K562 (cell line): ENCODE results near the gene SLC35D2. TPM values are rescaled to one million over a fixed set of nuclear protein-coding genes. Genes with fewer than 3 reads are reported as not detected.

Source experiments
- ATAC-seq: fragments of 200-7000 bp; cut with Tn5 transposase; 3 replicates; pipeline ENCODE4 v1.9.1; 2020; ENCODE audit warnings: moderate library complexity
- BruUV-seq: library from RNA; stranded (reverse); fragments of 400-500 nt; replicated peaks from 2 replicates; lab custom pipeline; 2021; lab: Mats Ljungman, UMichigan
- CTCF ChIA-PET: fragments of 300-600 bp; formaldehyde crosslinking; extraction: SDS; loops from one replicate; lab custom pipeline; 2021; ENCODE audit warnings: low intra/inter-chr PET ratio; lab: Yijun Ruan, JAX
- POLR2A ChIA-PET: fragments of 300-600, 350-650 bp; sonication (Branson Sonifier 250); formaldehyde crosslinking; extraction: SDS; loops from one replicate; lab custom pipeline; 2021; ENCODE audit warnings: antibody characterized with exemption, inconsistent platforms; lab: Yijun Ruan, JAX
- DNase-seq, 4 experiments: peaks; one replicate each; pipeline versions ENCODE4 v3.0.0 to v3.0.0-alpha.2; 2011 to 2018; ENCODE audit warnings: low spot score in 3 of 4, mixed read lengths in 3 of 4; ENCODE audit errors: extremely low read depth in 1 of 4
- FAIRE-seq: peaks from 2 replicates; lab custom pipeline; 2011; peaks lifted over from hg19 to GRCh38; lab: Jason Lieb, UNC
- H2AFZ ChIP-seq: 2 replicates; pipeline ENCODE4 v1.6.0; 2011; ENCODE audit warnings: low read depth, low read length, control low read depth, inconsistent platforms
- H3K27ac ChIP-seq: fragments of 200-600 bp; 3 replicates; pipeline ENCODE4 v1.8.0; 2011; ENCODE audit warnings: low read depth, mild to moderate bottlenecking, control low read depth, inconsistent platforms, low read length, moderate library complexity, mixed read lengths; ENCODE audit errors: extremely low read depth
- H3K27me3 ChIP-seq, 2 experiments: fragments of 300-600 bp in 1 of 2; 2 replicates in 1 of 2; 3 replicates in 1 of 2; pipeline versions ENCODE4 v1.6.0 to v1.8.0; 2011; ENCODE audit warnings: inconsistent platforms in 2 of 2, low read length in 2 of 2, mild to moderate bottlenecking in 1 of 2, mixed read lengths in 1 of 2, moderate library complexity in 1 of 2; ENCODE audit not compliant: control insufficient read depth in 2 of 2, insufficient read depth in 2 of 2
- H3K36me3 ChIP-seq: fragments of 300-600 bp; 3 replicates; pipeline ENCODE4 v1.8.0; 2011; ENCODE audit warnings: mild to moderate bottlenecking, low read length, inconsistent platforms; ENCODE audit not compliant: control insufficient read depth, insufficient read depth
- H3K4me1 ChIP-seq, 2 experiments: fragments of 200-600 bp in 1 of 2; replicated peaks in 1 of 2; 2 replicates in 1 of 2; 3 replicates in 1 of 2; pipeline versions ENCODE4 v1.5.1 to v1.8.0; 2011; ENCODE audit warnings: inconsistent platforms in 2 of 2, low read length in 2 of 2, mild to moderate bottlenecking in 1 of 2, mixed read lengths in 1 of 2, moderate library complexity in 1 of 2; ENCODE audit not compliant: control insufficient read depth in 2 of 2, insufficient read depth in 2 of 2
- H3K4me2 ChIP-seq: 2 replicates; pipeline ENCODE4 v1.6.1; 2011; ENCODE audit warnings: low read length, control low read depth, inconsistent platforms, mixed read lengths; ENCODE audit not compliant: insufficient read depth
- H3K4me3 ChIP-seq: fragments of 200-600 bp; sonication (generic), shearing (Covaris generic); 2 replicates; pipeline ENCODE4 v1.5.1; 2016; ENCODE audit warnings: control low read depth, inconsistent platforms
- H3K79me2 ChIP-seq: fragments of 200-600 bp; 3 replicates; pipeline ENCODE4 v1.8.0; 2011; ENCODE audit warnings: low read length, inconsistent platforms; ENCODE audit not compliant: control insufficient read depth, insufficient read depth
- H3K9ac ChIP-seq, 2 experiments: 2 replicates each; pipeline versions ENCODE4 v1.6.0 to v1.6.1; 2011; ENCODE audit warnings: low read depth in 2 of 2, low read length in 2 of 2, control low read depth in 1 of 2, inconsistent platforms in 1 of 2, mild to moderate bottlenecking in 1 of 2, mixed read lengths in 1 of 2; ENCODE audit not compliant: insufficient read depth in 1 of 2
- H3K9me1 ChIP-seq: one replicate; pipeline ENCODE4 v1.6.0; 2011; ENCODE audit warnings: inconsistent platforms, mild to moderate bottlenecking, low read length, moderate library complexity; ENCODE audit not compliant: control insufficient read depth, insufficient read depth
- H3K9me3 ChIP-seq: replicated peaks from 2 replicates; pipeline ENCODE4 v1.5.1; 2011; ENCODE audit warnings: low read depth, low read length, inconsistent platforms; ENCODE audit not compliant: control insufficient read depth, insufficient read depth
- H4K20me1 ChIP-seq: replicated peaks from 2 replicates; pipeline ENCODE4 v1.6.1; 2011; ENCODE audit warnings: low read length, inconsistent platforms, mixed read lengths; ENCODE audit not compliant: control insufficient read depth, insufficient read depth
- ATF6 ChIP-seq: sonication (generic); formaldehyde crosslinking; IDR thresholded peaks from 2 replicates; pipeline ENCODE4 v1.4.0; 2020; ENCODE audit warnings: mild to moderate bottlenecking, missing genetic modification reagents
- CTCFL ChIP-seq: IDR thresholded peaks from 2 replicates; pipeline ENCODE4 v1.6.1; 2011; ENCODE audit warnings: borderline replicate concordance, low read depth, mild to moderate bottlenecking, moderate library complexity, low read length; ENCODE audit not compliant: insufficient read depth, poor library complexity, severe bottlenecking
- ESRRA ChIP-seq: fragments of 450-650 bp; IDR thresholded peaks from 2 replicates; pipeline ENCODE4 v1.6.1; 2014; ENCODE audit warnings: low read depth, mild to moderate bottlenecking, moderate library complexity, borderline replicate concordance
- PCBP2 ChIP-seq: fragments of 200-400 bp; formaldehyde crosslinking; IDR thresholded peaks from 2 replicates; pipeline ENCODE4 v1.6.1; 2018; ENCODE audit warnings: low read length, low read depth, mild to moderate bottlenecking, moderate library complexity; ENCODE audit not compliant: poor library complexity, severe bottlenecking
- SRF ChIP-seq, 2 experiments: fragments of 250-450, 450-650 bp in 1 of 2; sonication (Bioruptor Pico) in 1 of 2; sonication (generic) in 1 of 2; formaldehyde crosslinking; IDR thresholded peaks; 2 replicates each; pipeline versions ENCODE4 v1.5.0 to v1.5.1; 2020 to 2022; ENCODE audit warnings: mild to moderate bottlenecking in 1 of 2, missing genetic modification reagents in 1 of 2
- ZNF584 ChIP-seq: fragments of 200-800 bp; sonication (Bioruptor generic); IDR thresholded peaks from 2 replicates; pipeline ENCODE4 v1.6.1; 2016; ENCODE audit warnings: low read depth, mild to moderate bottlenecking, missing genetic modification characterization, missing compliant biosample characterization
- ZNF668 ChIP-seq: fragments of 250-450 bp; sonication (Bioruptor Pico); IDR thresholded peaks from 2 replicates; pipeline ENCODE4 v1.8.0; 2022; ENCODE audit warnings: mild to moderate bottlenecking, inconsistent platforms
- WGBS: fragments of 100-300 bp; shearing (Covaris generic); methylation state at CpG from one replicate; pipeline ENCODE4 v1.1.6; 2016; ENCODE audit warnings: low coverage, mixed read lengths; ENCODE audit not compliant: insufficient coverage; ENCODE audit errors: missing lambda C conversion rate; 5-methylcytosine and 5-hydroxymethylcytosine counted together
- in situ Hi-C: fragments of 300-500 bp; cut with MboI; formaldehyde crosslinking; loops from 4 replicates; pipeline ENCODE4 v1.15.0; 2018; ENCODE audit warnings: inconsistent platforms, mixed read lengths
- intact Hi-C: fragments of 100-400 bp; cut with micrococcal nuclease; formaldehyde crosslinking; loops from 2 replicates; pipeline ENCODE4 v1.14.2; 2022
- polyA plus RNA-seq, 8 experiments: library from polyadenylated mRNA; depleted of rRNA in 4 of 8; stranded (reverse) in 5 of 8; unstranded in 3 of 8; fragments of >200 nt; fragmentation: Nextera tagmentation in 2 of 8; fragmentation: Illumina TruSeq in 1 of 8; extraction: Ambion mirVana in 2 of 8; extraction: Trizol in 1 of 8; gene quantifications; 2 replicates each; pipeline versions ENCODE4 v1.2.1 to v1.2.3, GENCODE V29; 2011 to 2014; ENCODE audit warnings: inconsistent platforms in 1 of 8, missing spikeins in 1 of 8
- total RNA-seq, 7 experiments: library from RNA; depleted of rRNA in 6 of 7; stranded (reverse); fragments of >200 nt in 6 of 7; fragmentation: Illumina TruSeq in 2 of 7; extraction: Trizol in 2 of 7; gene quantifications; 2 replicates each; pipeline versions ENCODE4 v1.2.1 to v1.2.3, GENCODE V29; 2011 to 2021; ENCODE audit warnings: low replicate concordance in 1 of 7

Gene SLC35D2
- total and polyA plus RNA-seq, 9 of the 15 experiments (the other 6 are each of a cell fraction or from before 2014, with no cell fraction given): 2.9 to 14.9 (median 11.7) TPM

- TF ChIP-seq CTCFL (no peak), SRF (CRISPR knock-in tag; IDR thresholded peaks at IDR 0.05) (no peak)
These were observed 94.1 kb downstream of the SLC35D2 start (continued) for GRCh38 chr9:96289392-96289791.

- H3K9ac ChIP-seq: no peak overlapping the region
- ATAC-seq (no peak), FAIRE-seq (no peak), DNase-seq (no peak)
- no peaks in the 10 kb centered on the region for H3K27me3 ChIP-seq
- H4K20me1 ChIP-seq: no peaks in the 10 kb centered on the region
- H3K4me1 ChIP-seq: no peaks in the 10 kb centered on the region
- H3K4me2 ChIP-seq: no peak overlapping the region
- 28% methylated on average over 6 of the region's 6 CpGs for WGBS
- H3K9me1 ChIP-seq: no peaks in the 10 kb centered on the region
- H3K4me3 ChIP-seq: no peak overlapping the region
- H3K79me2 ChIP-seq: no peaks in the 10 kb centered on the region
- no peaks in the 10 kb centered on the region; the same call in 1 of the 2 replicates for H3K9me3 ChIP-seq
- no peak overlapping the region for H2AFZ ChIP-seq
- in situ Hi-C loops: no loop called here
- intact Hi-C loops: no loop called here
- no peak overlapping the region for H3K27ac ChIP-seq
- H3K36me3 ChIP-seq: no peaks in the 10 kb centered on the region
- ChIA-PET CTCF (no interaction called here), POLR2A (interaction anchor here (0.6 kb wide), 1 partner anchor 15 kb away, joined by 3 read pairs; no protein-coding TSS in a partner anchor)
- TF ChIP-seq ZNF584 (CRISPR knock-in tag) (no peak), ESRRA (no peak), ZNF668 (no peak), ATF6 (CRISPR knock-in tag) (no peak), PCBP2 (no peak)
- no TSS peak for BruUV-seq
These were observed 101.9 kb downstream of the SLC35D2 start for GRCh38 chr9:96281641-96282040.
